OCI-LY1 (cell line): Measurements from ENCODE around the gene RAB30.

Source experiments
- CTCF ChIP-seq: fragments of 200-600 bp; sonication (generic), shearing (Covaris generic); IDR thresholded peaks from 2 replicates; pipeline ENCODE4 v1.5.1; 2017; ENCODE audit warnings: mild to moderate bottlenecking, antibody characterized with exemption, low read length, moderate library complexity, mixed read lengths
- EZH2 ChIP-seq: fragments of 200-600 bp; sonication (generic), shearing (Covaris generic); IDR thresholded peaks from 2 replicates; pipeline ENCODE4 v1.8.0; 2017; ENCODE audit warnings: borderline replicate concordance, mixed run types, mild to moderate bottlenecking, antibody characterized with exemption, low read length, moderate library complexity, mixed read lengths

- no peak for TF ChIP-seq CTCF
- TF ChIP-seq EZH2: no peak
These were observed 37.1 kb downstream of the RAB30 start for GRCh38 chr11:83034673-83035014.
